K562 (cell line): ENCODE measurements around the gene PRDX2. TPM values are rescaled to one million over a fixed set of nuclear protein-coding genes. Genes with fewer than 3 reads are reported as not detected.

Experiments
- BCL6 ChIP-seq: fragments of 250-450 bp; sonication (Bioruptor Pico); IDR thresholded peaks from 2 replicates; pipeline ENCODE4 v1.4.0; 2020
- CAMTA2 ChIP-seq: fragments of 250-450 bp; sonication (Bioruptor Pico); conservative IDR thresholded peaks from 2 replicates; pipeline ENCODE4 v1.5.1; 2022
- CBFA2T2 ChIP-seq: fragments of 450-650 bp; conservative IDR thresholded peaks from 2 replicates; pipeline ENCODE4 v1.6.1; 2017; ENCODE audit warnings: mild to moderate bottlenecking
- CEBPG ChIP-seq, 3 experiments: fragments of 200-800 bp in 1 of 3; sonication (Bioruptor generic) in 1 of 3; sonication (generic) in 1 of 3; formaldehyde crosslinking in 1 of 3; IDR thresholded peaks in 2 of 3; conservative IDR thresholded peaks in 1 of 3; 2 replicates each; pipeline versions ENCODE4 v1.6.1 to v1.8.0; 2016 to 2022; ENCODE audit warnings: missing compliant biosample characterization in 2 of 3, missing genetic modification characterization in 2 of 3, mild to moderate bottlenecking in 1 of 3, missing genetic modification reagents in 1 of 3
- EHMT2 ChIP-seq: fragments of 450-650 bp; IDR thresholded peaks from 2 replicates; pipeline ENCODE4 v1.6.1; 2018; ENCODE audit warnings: antibody characterized with exemption
- GTF2E2 ChIP-seq: fragments of 200-800 bp; sonication (Bioruptor generic); IDR thresholded peaks from 2 replicates; pipeline ENCODE4 v1.6.1; 2016; ENCODE audit warnings: missing genetic modification characterization, missing compliant biosample characterization
- HEY1 ChIP-seq: fragments of 250-450 bp; sonication (Bioruptor Pico); IDR thresholded peaks from 2 replicates; pipeline ENCODE4 v1.5.0; 2020; ENCODE audit warnings: mild to moderate bottlenecking, moderate library complexity, borderline replicate concordance
- RBM15 ChIP-seq: fragments of 200-400 bp; formaldehyde crosslinking; IDR thresholded peaks from 2 replicates; pipeline ENCODE4 v1.6.1; 2018; ENCODE audit warnings: mild to moderate bottlenecking, low read length, moderate library complexity; ENCODE audit not compliant: insufficient read depth
- RNF219 ChIP-seq: fragments of 250-450 bp; sonication (Bioruptor Pico); IDR thresholded peaks from 2 replicates; pipeline ENCODE4 v1.5.0; 2022; ENCODE audit warnings: mild to moderate bottlenecking
- YBX1 ChIP-seq: fragments of 450-650 bp; IDR thresholded peaks from 2 replicates; pipeline ENCODE4 v1.7.1; 2016; ENCODE audit warnings: mild to moderate bottlenecking
- ZBTB9 ChIP-seq: fragments of 450-650 bp; formaldehyde crosslinking; IDR thresholded peaks from 2 replicates; pipeline ENCODE4 v1.4.0; 2020; ENCODE audit warnings: mild to moderate bottlenecking, moderate library complexity
- ZNF143 ChIP-seq: sonication (generic); formaldehyde crosslinking; IDR thresholded peaks from 2 replicates; pipeline ENCODE4 v1.9.0; 2022; ENCODE audit warnings: mild to moderate bottlenecking, missing genetic modification reagents
- ZNF146 ChIP-seq: IDR thresholded peaks from one replicate; pipeline ENCODE4 v1.6.1; 2018; ENCODE audit warnings: missing compliant biosample characterization; ENCODE audit not compliant: unreplicated experiment
- ZNF316 ChIP-seq: fragments of 450-650 bp; IDR thresholded peaks from 2 replicates; pipeline ENCODE4 v1.6.1; 2016
- ZNF830 ChIP-seq: fragments of 250-450 bp; sonication (Bioruptor Pico); IDR thresholded peaks from 2 replicates; pipeline ENCODE4 v1.5.0; 2021; ENCODE audit warnings: mild to moderate bottlenecking
- polyA plus RNA-seq, 8 experiments: library from polyadenylated mRNA; depleted of rRNA in 4 of 8; stranded (reverse) in 5 of 8; unstranded in 3 of 8; fragments of >200 nt; fragmentation: Nextera tagmentation in 2 of 8; fragmentation: Illumina TruSeq in 1 of 8; extraction: Ambion mirVana in 2 of 8; extraction: Trizol in 1 of 8; gene quantifications; 2 replicates each; pipeline versions ENCODE4 v1.2.1 to v1.2.3, GENCODE V29; 2011 to 2014; ENCODE audit warnings: inconsistent platforms in 1 of 8, missing spikeins in 1 of 8
- total RNA-seq, 7 experiments: library from RNA; depleted of rRNA in 6 of 7; stranded (reverse); fragments of >200 nt in 6 of 7; fragmentation: Illumina TruSeq in 2 of 7; extraction: Trizol in 2 of 7; gene quantifications; 2 replicates each; pipeline versions ENCODE4 v1.2.1 to v1.2.3, GENCODE V29; 2011 to 2021; ENCODE audit warnings: low replicate concordance in 1 of 7
- TF ChIP-seq, protein P1 (sequence below): IDR thresholded peaks from 2 replicates; pipeline ENCODE4 v1.6.1; 2016; ENCODE audit warnings: missing genetic modification characterization, missing compliant biosample characterization

PRDX2 gene
- total and polyA plus RNA-seq, 9 of the 15 experiments (the other 6 are each of a cell fraction or from before 2014, with no cell fraction given), result 206 to 1,183 (median 415) TPM

- TF ChIP-seq BCL6, result no peak
- no peak for TF ChIP-seq CBFA2T2
- no peak for TF ChIP-seq ZBTB9 (CRISPR knock-in tag)
- TF ChIP-seq ZNF316, result no peak
- no peak for TF ChIP-seq EHMT2
- TF ChIP-seq ZNF146 (CRISPR knock-in tag), result no peak
- no peak; the same call in none of the 2 replicates for TF ChIP-seq CEBPG (CRISPR knock-in tag; IDR thresholded peaks at IDR 0.05)
- TF ChIP-seq CEBPG (tag; conservative IDR thresholded peaks at IDR 0.05 in 1 of 2, IDR thresholded peaks at IDR 0.05 in 1 of 2), result no peak
- TF ChIP-seq, protein P1, sequence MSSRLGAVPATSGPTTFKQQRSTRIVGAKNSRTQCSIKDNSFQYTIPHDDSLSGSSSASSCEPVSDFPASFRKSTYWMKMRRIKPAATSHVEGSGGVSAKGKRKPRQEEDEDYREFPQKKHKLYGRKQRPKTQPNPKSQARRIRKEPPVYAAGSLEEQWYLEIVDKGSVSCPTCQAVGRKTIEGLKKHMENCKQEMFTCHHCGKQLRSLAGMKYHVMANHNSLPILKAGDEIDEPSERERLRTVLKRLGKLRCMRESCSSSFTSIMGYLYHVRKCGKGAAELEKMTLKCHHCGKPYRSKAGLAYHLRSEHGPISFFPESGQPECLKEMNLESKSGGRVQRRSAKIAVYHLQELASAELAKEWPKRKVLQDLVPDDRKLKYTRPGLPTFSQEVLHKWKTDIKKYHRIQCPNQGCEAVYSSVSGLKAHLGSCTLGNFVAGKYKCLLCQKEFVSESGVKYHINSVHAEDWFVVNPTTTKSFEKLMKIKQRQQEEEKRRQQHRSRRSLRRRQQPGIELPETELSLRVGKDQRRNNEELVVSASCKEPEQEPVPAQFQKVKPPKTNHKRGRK (tag), result no peak
- TF ChIP-seq ZNF143 (CRISPR knock-in tag), result 0 out of 2 replicates have a peak, but pooled peaks have one; percentile 43
- TF ChIP-seq RBM15, result no peak
- TF ChIP-seq CAMTA2, result no peak
- no peak for TF ChIP-seq HEY1 (CRISPR knock-in tag)
- TF ChIP-seq GTF2E2 (tag), result 0 out of 2 replicates have a peak, but pooled peaks have one; percentile 36
- TF ChIP-seq YBX1, result no peak
- TF ChIP-seq RNF219 (CRISPR knock-in tag), result no peak
- no peak for TF ChIP-seq ZNF830 (CRISPR knock-in tag)
Measured at GRCh38 chr19:12801466-12802266, at the start of gene PRDX2, which contains the start of gene THSD8 (continued).
